Hypothalamus (tissue), 51 donors: ENCODE data around the gene CASP1.

ENCODE experiments used
- DNase-seq, 51 donors: peaks; one replicate each; lab custom pipeline; 2025; lab: John Stamatoyannopoulos, UW

CASP1 gene

DNA sequence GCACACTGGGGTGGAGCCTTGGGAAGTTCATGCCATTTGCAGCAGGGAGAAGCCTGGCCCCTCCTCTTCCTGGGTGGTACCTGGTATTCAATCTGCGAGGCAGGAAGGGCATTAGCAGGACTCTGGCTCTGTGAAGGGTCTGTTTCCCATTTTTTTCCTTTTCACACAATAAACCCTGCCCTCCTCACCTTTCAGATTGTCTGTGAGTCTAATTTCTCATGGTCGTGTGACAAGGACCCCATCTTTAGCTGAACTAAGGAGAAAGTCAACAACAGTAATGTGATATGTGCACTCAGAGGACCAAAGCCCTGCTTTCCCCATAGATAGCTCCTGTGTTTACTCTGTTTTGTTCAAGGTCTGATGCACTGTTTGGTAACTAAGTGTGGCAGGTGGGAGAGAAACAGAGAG lies 39.9 kb downstream of the CASP1 start:
- DNase-seq = no peak

GRCh38 chr11:104992781-104993180 lies 42.2 kb downstream of the CASP1 start:
- DNase-seq = no peak

DNA sequence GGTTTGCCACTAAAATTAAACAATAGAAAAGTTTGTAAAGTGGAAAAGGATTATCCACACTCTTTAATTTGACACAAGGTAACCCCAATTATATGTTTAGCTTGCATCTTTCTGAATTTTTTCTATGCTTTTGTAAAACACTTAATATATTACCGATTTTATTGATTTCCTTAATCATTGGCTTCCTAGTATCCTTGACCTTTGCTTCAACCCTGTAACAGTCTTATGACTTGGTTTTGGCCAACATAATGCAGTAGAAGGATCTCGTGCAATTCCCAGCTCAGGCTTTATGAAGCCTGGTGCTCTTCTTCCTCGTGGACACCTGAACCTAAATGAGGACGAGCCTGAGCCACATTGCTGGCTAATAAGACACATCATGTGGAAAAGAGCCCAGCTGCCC lies 43.0 kb downstream of the CASP1 start:
- DNase-seq = no peak

- DNase-seq = no peak
Measured at GRCh38 chr11:104984808-104985207, 50.1 kb downstream of the CASP1 start.

DNA sequence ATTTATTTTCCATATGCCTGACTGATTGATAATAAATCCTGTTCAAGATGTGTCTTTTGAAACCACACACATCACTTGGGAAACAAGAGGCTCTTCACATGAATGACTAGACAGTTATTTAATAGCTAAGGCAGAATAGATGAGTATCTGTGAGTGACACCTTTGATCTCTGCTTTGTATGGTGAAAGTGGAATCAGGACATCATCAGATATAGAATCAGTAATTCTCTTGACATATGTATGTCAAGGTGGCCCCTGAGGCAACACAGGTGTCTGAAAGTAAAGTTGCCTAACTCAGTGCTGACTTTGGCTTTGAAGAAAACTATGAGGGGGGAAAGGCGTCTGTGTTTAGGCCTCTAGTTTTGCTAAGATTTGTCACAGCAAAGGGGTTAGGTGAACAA lies 55.1 kb downstream of the CASP1 start:
- DNase-seq = no peak
